Ramos (cell line): ENCODE data around the gene SBNO1.
"Not testable (repeated sequence)": the region's sequence is repeated elsewhere in the genome, so short reads cannot be mapped to it uniquely, and the experiment has no call there.

Experiments used
- in situ Hi-C: fragments of 300-500 bp; cut with MboI; formaldehyde crosslinking; loops from one replicate; pipeline ENCODE4 v1.14.3; 2022; ENCODE audit warnings: low sequenced_read_pairs; ENCODE audit not compliant: unreplicated experiment

The SBNO1 gene

DNA sequence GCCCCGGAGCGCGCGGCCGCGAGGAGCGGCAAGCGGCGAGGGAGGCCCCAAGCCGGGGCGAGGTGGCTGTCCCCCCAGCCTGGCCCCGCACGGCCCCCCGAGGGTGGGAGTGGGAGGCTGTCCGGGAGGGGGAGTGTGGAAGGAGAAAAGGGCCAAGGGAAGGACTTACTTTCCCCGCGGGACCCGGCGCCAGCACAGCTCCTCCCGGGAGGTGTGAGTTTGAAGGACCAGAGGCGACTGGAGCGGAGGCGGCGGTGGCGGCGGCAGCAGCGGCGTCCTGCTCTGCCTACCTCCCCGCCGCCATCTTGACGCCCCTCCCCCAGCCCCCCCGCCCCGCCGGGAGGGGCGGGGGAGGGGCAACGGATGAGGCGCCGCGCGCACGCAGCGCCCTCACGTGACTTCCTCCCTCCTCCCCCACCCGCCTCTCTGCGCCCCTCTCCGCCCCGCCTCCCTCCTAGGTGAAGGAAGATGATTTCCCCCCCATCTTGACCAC lies at the start of gene SBNO1:
Gene SBNO1, minus strand, starts transcription at position 316 of the 493 bp plus-strand sequence. CDS start 14,406 bp downstream, outside the sequence.
- in situ Hi-C loops: no loop called here

DNA sequence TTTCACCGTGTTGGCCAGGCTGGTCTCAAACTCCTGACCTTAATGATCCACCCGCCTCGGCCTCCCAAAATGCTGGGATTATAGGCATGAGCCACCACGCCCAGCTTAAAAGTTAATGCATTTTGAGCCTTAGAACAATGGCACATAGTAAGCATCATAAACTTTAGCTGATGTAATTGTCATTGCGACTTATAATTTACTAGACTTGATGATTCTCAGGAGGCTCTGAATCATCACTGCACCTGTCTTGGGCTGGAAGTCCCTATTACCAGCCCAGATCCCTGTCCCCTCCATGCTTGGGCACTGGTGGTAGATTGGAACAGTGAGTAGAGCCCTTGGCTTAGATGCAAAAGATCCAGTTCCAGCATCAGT lies 45.4 kb upstream of the SBNO1 start:
- in situ Hi-C loops: no loop called here

DNA sequence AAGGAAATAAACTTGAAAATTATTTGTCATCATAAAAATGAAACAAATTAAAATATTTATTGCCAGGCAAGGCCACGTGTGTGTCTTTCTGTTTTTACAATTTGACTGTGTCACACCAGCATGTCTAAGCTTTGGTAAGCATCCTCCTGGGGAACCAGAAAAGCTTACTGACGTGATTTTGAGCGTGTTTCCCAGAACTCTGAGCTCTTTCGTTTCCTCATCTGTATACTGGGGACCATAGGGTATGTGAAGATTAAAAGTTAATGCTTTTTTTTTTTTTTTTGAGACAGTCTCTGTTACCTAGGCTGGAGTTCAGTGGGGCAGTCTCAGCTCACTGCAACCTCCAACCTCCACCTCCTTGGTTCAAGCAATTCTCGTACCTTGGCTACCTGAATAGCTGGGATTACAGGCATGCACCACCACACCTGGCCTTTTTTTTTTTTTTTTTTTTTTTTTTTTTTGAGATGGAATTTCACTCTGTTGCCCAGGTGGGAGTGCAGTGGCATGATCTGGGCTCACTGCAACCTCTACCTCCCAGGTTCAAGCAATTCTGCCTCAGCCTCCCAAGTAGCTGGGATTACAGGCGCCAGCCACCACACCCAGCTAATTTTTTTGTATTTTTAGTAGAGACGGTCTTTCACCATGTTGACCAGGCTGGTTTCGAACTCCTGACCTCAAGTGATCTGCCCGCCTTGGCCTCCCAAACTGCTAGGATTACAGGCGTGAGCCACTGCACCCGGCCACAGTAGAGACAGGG lies 44.8 kb upstream of the SBNO1 start:
- in situ Hi-C loops: not testable (repeated sequence)

DNA sequence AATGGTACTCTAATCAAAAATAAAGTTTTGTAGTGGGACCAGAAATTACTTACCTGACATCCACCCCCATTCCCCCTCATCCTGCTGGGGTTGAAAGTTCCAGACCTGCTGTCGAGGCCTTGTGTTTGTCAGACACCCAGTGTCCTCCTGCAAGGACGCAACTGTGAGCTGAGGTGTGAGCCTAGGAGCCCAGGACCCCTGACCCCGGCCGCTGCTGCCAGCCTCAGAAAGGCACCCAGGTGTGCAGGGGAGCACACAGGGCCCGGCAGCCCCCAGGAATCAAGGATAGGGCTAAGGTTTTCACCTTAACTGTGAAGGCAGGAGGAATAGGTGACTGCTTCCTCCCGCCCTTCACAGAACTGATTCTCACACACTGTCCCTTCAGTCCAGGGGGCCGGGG lies 44.0 kb upstream of the SBNO1 start:
- in situ Hi-C loops: not testable (repeated sequence)

DNA sequence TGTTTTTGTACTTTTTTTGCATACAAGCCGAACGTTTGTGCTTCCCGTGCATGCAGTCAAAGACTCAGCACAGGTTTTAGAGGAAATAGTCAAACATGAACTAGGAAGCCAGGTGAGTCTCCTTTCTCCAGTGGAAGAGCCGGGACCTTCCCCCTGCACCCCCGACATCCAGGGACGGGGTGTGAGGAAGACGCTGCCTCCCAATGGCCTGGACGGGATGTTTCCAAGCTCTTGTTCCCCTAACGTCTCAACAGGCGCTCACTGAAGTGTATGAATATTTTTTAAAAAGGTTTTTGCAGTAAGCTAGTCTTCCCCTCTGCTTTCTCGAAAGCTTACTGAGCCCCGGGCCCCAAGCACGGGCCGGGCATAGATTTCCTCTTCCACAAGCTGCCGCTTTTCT lies 43.3 kb upstream of the SBNO1 start:
- in situ Hi-C loops: not testable (repeated sequence)

DNA sequence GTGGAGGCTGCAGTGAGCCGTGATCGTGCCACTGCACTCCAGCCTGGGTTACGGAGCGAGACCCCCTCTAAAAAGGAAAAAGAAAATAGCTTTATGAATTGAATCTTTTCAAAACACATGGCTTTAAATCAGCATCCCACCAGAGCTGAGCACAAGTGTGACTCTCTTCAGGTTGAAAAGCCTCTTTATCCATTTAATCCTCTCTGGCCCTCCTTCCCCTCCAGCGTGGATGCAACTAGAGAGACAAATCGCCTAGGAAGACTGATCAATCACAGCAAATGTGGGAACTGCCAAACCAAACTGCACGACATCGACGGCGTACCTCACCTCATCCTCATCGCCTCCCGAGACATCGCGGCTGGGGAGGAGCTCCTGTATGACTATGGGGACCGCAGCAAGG lies 42.6 kb upstream of the SBNO1 start:
- in situ Hi-C loops: not testable (repeated sequence)

DNA sequence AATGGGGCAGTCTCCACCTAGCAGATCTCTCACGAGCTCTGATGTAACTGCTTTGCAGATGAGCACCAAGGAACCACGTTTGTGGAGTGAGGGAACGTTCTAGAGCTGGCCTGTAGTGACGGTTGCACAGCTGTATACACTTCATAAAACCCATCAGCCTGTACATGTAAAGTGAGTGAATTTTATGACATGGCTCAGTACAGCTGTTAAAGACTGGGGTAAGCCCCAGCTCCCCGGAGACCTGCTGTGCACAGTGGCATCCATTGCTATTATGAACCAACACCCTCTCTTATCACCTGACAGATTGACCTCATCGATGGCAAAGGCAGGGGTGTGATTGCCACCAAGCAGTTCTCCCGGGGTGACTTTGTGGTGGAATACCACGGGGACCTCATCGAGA lies 39.9 kb upstream of the SBNO1 start:
- in situ Hi-C loops: no loop called here

DNA sequence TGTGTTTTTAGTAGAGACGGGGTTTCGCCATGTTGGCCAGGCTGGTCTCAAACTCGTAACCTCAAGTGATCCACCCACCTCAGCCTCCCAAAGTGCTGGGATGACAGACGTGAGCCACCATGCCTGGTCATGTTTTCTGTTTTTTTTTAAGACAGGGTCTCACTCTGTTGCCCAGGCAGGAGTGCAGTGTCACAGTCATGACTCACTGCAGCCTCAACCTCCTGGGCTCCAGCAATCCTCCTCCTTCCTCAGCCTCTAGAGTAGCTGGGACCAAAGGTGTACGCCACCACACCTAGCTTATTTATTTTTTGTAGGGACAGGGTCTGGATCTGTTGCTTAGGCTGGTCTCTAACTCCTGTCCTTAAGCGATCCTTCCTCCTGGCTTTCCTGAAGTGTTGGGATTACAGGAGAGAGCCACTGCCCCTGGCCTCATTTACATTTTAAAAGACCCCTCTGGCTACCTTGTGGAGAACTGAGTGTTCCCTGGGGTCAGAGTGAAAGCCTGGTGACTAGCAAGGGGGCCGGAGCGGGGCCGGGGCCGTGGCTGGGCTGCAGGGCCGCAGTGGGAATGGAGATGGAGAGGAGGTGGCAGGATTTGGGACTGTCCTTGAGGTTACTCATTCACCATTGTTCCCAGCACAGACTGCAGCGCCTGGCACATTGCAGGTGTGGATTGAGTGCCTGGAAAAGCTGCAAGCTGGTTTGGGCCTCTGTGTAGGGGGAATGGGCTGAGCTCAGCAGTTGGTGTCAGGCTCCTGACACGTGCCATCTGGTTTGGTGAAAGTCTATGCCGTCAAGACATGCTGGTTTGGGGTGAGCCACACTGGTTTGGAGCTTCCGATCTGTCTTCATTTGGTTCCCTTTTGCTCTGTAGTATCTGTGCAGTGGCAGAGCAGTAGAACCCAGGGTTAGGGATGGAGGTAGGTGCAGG lies 37.4 kb upstream of the SBNO1 start:
- in situ Hi-C loops: no loop called here

DNA sequence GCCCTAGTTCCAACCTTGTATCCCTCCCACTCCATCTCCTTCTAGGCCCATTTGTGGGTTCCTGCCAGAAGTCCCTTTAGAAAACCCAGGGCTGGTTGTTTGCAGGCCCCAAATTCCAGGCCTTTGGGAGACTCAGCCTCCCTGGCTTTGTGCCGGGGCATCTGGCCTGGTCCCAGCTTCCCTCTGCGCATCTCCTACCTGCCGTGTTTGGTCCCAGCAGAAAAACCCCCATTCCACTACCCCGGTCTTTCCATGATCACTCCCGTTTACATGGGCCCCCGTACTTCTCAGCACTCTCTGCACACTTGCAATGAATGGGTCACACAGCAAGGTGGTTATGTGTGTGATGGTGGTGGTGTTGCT lies 34.6 kb upstream of the SBNO1 start:
- in situ Hi-C loops: no loop called here

DNA sequence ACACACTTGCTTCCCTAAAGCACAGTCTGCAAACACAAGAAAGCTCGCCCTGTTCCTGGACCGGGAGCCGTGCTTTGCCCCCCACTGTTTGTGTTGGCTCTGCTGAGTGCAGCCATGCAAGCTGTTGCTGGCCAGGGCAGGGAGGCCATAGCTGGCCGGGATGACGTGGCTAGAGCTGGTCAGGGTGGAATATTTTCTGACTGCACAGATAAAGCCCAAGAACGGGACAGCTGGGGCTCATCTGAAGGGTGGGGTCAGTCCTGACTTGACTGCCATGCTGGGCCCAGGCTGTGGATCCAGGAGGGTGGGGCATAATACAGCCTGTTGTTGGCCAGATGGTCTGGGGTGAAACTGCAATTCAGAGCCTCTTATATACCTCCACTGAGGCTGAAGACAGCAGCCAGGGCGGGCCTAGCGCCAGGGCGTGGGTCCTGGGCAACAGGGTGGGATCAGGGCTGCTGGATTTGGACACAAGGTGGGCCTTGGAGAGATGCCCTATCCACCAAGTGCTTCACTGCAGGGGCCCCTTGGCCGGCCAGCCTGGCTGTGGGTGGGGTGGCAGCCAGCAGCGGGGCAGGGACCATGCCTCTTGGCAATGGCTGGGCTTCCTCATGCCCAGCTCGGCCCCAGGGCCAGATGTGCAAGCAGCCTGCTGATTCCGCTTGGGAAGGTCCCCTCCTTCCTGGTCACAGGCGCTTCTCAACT lies 34.1 kb upstream of the SBNO1 start:
- in situ Hi-C loops: no loop called here

DNA sequence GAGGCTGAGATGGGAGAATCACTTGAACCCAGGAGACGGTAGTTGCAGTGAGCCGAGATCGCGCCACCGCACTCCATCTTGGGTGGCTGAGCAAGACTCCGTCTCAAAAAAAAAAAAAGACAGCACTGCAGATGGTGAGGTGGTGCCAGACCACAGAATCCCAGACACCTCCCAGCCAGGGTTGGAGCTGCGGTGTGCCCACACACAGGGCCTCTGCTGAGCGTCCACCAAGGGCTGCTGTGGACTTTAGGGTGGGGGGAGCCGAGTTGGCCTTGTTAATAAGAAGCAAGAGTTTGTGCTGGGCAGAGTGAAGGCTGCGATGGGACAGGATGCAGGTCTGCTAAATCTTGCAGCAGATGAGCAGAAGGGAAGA lies 33.5 kb upstream of the SBNO1 start:
- in situ Hi-C loops: no loop called here

DNA sequence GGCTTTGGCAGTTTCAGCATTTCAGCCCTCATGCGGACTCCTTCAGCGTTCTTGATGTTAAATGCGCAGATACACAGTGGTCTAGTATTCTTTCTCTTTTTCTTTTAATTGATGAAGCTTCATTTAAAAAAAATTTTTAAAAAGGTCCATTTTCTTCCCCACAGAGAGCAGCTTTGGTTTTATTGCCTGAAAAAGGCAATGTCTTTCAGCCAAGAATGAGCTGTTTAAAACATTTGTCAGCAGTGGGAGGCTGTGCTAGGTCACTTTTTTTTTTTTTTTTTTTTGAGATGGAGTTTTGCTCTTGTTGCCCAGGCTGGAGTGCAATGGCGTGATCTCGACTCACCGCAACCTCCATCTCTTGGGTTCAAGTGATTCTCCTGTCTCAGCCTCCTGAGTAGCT lies 32.8 kb upstream of the SBNO1 start:
- in situ Hi-C loops: no loop called here

DNA sequence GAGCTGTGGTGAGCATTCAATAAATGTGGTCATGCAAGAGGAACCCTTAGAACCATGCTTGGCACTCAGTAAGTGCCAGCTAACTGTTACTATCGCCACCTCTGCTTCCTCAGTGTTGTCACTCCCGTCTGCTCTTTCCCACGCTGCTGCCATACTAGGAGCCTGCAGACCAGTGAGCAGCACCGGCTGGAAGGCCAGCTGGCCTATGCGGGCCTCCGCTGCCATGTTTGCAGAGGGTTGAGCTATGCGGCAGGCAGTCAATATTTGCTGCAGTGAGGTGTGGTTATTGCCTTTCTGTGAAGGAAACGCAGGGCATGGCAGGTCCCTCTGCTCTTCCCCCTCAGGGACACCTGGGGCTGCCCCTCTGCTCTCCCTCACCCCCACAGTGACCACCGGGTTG lies 32.3 kb upstream of the SBNO1 start:
- in situ Hi-C loops: no loop called here

DNA sequence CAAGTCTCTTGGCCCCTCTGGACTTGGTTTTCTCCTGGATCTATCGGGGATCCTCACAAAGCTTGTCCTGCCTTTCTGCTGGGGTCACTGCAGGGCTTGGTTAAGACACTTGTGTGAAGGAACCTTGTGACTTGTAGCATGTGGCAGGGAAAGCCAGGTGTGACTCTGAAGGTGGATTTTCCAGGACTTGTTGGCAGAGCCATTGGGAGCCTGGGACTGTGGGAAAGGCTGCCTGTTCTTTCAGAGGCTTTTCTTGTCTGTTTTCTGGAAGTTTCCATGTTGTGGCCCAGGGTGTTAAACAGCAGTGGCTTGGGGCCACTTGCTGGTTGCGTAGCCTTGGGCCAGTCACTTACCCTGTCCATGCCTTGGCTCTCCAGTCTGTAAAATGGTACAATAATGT lies 31.9 kb upstream of the SBNO1 start:
- in situ Hi-C loops: no loop called here

DNA sequence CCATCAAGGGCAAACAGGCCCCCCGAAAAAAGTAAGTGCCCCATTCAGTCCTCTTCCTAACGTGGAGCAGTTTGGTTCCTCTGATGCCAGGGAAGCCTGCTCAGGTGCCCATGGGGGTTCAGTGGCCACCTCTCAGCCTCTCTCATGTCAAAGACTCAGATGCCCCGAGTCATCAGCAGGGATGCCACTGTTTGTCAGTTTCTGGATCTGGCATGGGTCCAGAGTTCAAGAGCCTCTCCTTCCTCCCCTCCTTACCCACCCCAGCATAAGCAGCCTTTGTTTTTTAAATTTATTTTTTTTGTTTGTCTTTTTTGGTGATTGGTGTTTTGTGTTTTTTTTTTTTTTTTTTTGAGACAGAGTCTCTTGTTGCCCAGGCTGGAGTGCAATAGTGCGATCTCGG lies 30.6 kb upstream of the SBNO1 start:
- in situ Hi-C loops: no loop called here

DNA sequence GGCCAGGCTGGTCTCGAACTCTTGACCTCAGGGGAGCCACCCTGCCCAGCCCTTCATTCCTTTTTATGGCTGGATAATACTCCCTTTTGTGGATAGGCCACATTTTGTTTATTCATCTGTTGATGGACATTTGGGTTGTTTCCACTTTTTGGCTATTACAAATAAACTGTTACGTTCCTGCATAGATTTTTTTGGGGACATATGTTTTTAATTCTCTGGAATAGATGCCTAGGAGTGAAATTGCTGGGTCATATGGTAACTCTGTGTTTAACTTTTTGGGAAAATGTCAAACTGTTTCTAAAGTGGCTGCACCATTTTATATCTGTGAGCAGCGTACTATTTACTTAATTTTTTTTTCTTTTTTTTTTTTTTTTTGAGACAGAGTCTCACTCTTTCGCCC lies 29.1 kb upstream of the SBNO1 start:
- in situ Hi-C loops: no loop called here

DNA sequence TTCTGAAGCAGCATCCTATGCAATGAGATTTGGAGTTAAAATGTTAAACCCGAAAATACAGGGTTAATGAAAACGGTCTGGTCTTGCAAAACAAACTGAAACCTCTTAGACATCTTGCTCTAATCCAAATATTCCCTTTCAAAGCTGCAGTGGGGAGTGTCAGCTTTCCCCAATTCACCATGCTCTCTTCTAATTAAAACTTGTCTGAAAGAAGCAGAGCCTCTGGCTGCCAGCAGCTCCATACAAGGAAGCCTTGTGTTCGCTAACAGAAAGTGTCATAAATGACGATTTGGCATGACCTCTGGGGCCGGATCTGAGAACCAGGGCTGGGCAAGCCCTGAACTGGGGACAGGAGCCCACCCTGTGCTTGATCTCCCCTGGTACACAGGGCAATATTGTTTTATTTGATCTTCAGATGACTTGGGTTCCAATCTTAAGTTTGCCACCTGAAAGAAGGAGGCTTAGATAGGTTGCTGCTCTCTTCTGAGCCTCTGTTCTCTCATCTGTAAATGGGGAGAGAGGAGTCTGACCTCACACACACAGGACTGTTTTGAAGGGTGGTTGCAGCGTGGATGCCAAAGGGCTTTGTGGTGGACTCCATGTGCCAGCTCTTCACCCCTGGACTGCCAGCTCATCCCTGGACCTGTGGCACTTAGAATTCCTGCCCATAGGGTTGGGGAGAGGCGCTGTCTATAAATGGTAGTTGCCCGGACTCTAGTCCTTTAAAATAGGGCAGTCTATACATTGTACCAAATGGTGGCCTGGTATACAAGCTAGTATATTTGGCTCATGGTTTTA lies 27.1 kb upstream of the SBNO1 start:
- in situ Hi-C loops: no loop called here

DNA sequence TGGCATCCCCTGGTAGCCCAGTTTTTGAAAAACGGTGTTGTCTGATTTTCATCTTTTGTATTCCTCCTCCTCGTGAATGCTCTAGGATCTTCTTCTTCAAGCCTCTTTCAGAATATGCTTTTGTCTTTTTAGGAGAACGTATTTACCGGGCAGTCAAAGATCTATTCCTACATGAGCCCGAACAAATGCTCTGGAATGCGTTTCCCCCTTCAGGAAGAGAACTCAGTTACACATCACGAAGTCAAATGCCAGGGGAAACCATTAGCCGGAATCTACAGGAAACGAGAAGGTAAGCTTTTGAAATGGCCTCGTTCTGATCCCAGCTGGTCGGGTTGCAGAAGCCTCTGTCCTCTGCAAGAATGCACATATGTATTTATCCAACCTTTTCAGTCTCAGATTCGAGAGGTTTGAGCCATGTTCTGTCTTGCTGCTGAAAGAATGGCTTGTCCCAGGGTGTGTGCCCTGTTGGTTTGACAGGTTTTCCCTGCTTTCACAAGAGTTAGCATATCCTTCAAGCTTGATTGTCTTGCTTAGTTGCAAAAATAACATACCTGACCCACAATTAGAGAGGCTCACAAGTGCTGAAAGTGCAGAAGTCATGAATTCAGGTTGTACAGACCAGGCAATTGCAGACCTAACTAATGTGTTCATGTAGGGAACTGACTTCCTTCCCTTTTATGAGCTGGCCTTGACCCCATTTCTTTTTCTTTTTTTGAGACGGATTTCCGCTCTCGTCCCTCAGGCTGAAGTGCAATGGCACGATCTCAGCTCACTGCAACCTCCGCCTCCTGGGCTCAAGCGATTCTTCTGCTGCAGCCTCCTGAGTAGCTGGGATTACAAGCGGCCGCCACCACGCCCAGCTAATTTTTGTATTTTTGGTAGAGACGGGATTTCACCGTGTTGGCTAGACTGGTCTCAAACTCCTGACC lies 26.1 kb upstream of the SBNO1 start:
- in situ Hi-C loops: no loop called here
